HFFc6 (cell line): ENCODE data around the gene GLRA3. TPM values are rescaled to one million over a fixed set of nuclear protein-coding genes. Genes with fewer than 3 reads are reported as not detected.

ENCODE experiments used
- DNase-seq: peaks from one replicate; pipeline ENCODE4 v3.0.0-alpha.2; 2018
- H3K27ac Mint-ChIP-seq: 2 replicates; pipeline ENCODE4 v1.8.0; 2020; ENCODE audit warnings: mild to moderate bottlenecking, mixed read lengths
- H3K27me3 Mint-ChIP-seq: 2 replicates; pipeline ENCODE4 v1.8.0; 2021; ENCODE audit warnings: mild to moderate bottlenecking, moderate library complexity, mixed read lengths; ENCODE audit not compliant: insufficient read depth
- H3K36me3 Mint-ChIP-seq: 2 replicates; pipeline ENCODE4 v1.8.0; 2021; ENCODE audit warnings: low read depth, mixed read lengths
- H3K4me1 Mint-ChIP-seq: 2 replicates; pipeline ENCODE4 v1.8.0; 2020; ENCODE audit warnings: low read depth, mixed read lengths
- H3K4me3 Mint-ChIP-seq: 2 replicates; pipeline ENCODE4 v1.8.0; 2020; ENCODE audit warnings: mild to moderate bottlenecking, moderate library complexity, mixed read lengths
- H3K9me3 Mint-ChIP-seq: 2 replicates; pipeline ENCODE4 v1.8.0; 2020; ENCODE audit warnings: mild to moderate bottlenecking, mixed read lengths
- CTCF ChIP-seq: fragments of 200-600 bp; sonication (generic); IDR thresholded peaks from 2 replicates; pipeline ENCODE4 v1.5.0; 2021; ENCODE audit warnings: antibody characterized with exemption, mild to moderate bottlenecking
- total RNA-seq, 6 experiments: library from RNA; stranded (reverse); fragmentation: NEBNext Ultra II Directional; extraction: Animal tissue kit (Norgen Biotek cat#: 25700); gene quantifications; 2 replicates in 1 of 6; 3 replicates in 5 of 6; pipeline ENCODE4 v1.2.3, GENCODE V29; 2021

Gene GLRA3
- total RNA-seq, 6 experiments from 2014 or later = not detected

- DNase-seq = no peak
- no peak overlapping the region for H3K4me3 Mint-ChIP-seq
Observed at GRCh38 chr4:174713181-174713580, 115.9 kb downstream of the GLRA3 start.

GRCh38 chr4:174709526-174709925 lies 119.5 kb downstream of the GLRA3 start:
- no peak for TF ChIP-seq CTCF
- no peak overlapping the region for H3K27ac Mint-ChIP-seq
- H3K9me3 Mint-ChIP-seq = no peaks in the 10 kb centered on the region; the same call in none of the 2 replicates
- no peak for DNase-seq
- no peaks in the 10 kb centered on the region for H3K36me3 Mint-ChIP-seq
- no peaks in the 10 kb centered on the region for H3K27me3 Mint-ChIP-seq
- H3K4me3 Mint-ChIP-seq = no peak overlapping the region
- H3K4me1 Mint-ChIP-seq = no peaks in the 10 kb centered on the region

More at GRCh38 chr4:174713181-174713580, 115.9 kb downstream of the GLRA3 start:
- no peaks in the 10 kb centered on the region for H3K4me1 Mint-ChIP-seq
- no peak for TF ChIP-seq CTCF
- no peak overlapping the region for H3K27ac Mint-ChIP-seq
- H3K36me3 Mint-ChIP-seq = no peaks in the 10 kb centered on the region
- H3K9me3 Mint-ChIP-seq = no peaks in the 10 kb centered on the region; the same call in 1 of the 2 replicates
- no peaks in the 10 kb centered on the region for H3K27me3 Mint-ChIP-seq

GRCh38 chr4:174708381-174708780 lies 120.7 kb downstream of the GLRA3 start:
- H3K4me1 Mint-ChIP-seq = no peaks in the 10 kb centered on the region
- TF ChIP-seq CTCF = no peak
- no peak for DNase-seq
- H3K27ac Mint-ChIP-seq = no peak overlapping the region
- H3K27me3 Mint-ChIP-seq = no peaks in the 10 kb centered on the region
- peaks cover 4% of the 10 kb centered on the region for H3K9me3 Mint-ChIP-seq
- H3K4me3 Mint-ChIP-seq = no peak overlapping the region
- H3K36me3 Mint-ChIP-seq = no peaks in the 10 kb centered on the region

GRCh38 chr4:174707902-174708301 lies 121.1 kb downstream of the GLRA3 start:
- no peak overlapping the region for H3K4me3 Mint-ChIP-seq
- TF ChIP-seq CTCF = no peak
- H3K4me1 Mint-ChIP-seq = no peaks in the 10 kb centered on the region
- H3K27me3 Mint-ChIP-seq = no peaks in the 10 kb centered on the region
- H3K9me3 Mint-ChIP-seq = peaks cover 5% of the 10 kb centered on the region
- H3K36me3 Mint-ChIP-seq = no peaks in the 10 kb centered on the region
- H3K27ac Mint-ChIP-seq = no peak overlapping the region
- no peak for DNase-seq

GRCh38 chr4:174707051-174707676 lies 121.9 kb downstream of the GLRA3 start:
- no peak for DNase-seq
- peaks cover 5% of the 10 kb centered on the region for H3K9me3 Mint-ChIP-seq

More at GRCh38 chr4:174707051-174707676, 121.9 kb downstream of the GLRA3 start:
- Mint-ChIP-seq H3K27me3 (no peaks in the 10 kb centered on the region), H3K4me3 (no peak overlapping the region), H3K4me1 (no peaks in the 10 kb centered on the region), H3K27ac (no peak overlapping the region), H3K36me3 (no peaks in the 10 kb centered on the region)
- no peak for TF ChIP-seq CTCF
